Measurements from ENCODE around the gene ORC5.

DNA sequence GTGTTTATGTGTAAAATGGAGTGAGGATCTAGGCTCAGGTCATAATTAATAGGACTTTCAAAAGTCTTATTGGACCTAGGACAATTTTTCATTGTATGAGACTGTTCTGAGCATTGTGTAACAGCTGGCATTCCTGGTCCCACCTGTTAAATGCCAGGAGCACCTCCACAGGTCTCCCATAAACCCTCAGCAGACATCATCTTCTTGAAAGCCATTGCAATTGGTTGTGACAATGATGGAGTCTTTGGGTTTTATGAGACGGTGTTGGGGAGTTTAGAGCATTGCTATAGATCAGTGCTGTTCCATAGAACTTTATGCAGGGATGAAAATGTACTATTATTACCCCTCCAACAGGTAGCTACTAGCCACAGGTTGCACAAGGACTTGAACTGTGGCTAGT, 108.9 kb downstream of the ORC5 start:
- TF ChIP-seq POLR2A (IDR thresholded peaks at IDR 0.05), result no peak
- TF ChIP-seq CTCF (IDR thresholded peaks at IDR 0.05), result no peak
- TF ChIP-seq POLR2AphosphoS5 (IDR thresholded peaks at IDR 0.05), result no peak
